Activated CD4-positive, alpha-beta T cell treated with anti-CD3 and anti-CD28 coated beads, Interleukin-2, amount 50 U/mL, for 48 hours (primary cell): ENCODE data around the gene MAGI2.

Experiments
- DNase-seq, 2 experiments: peaks; one replicate each; pipeline ENCODE4 v3.0.0-alpha.2; 2020

Gene MAGI2

DNA sequence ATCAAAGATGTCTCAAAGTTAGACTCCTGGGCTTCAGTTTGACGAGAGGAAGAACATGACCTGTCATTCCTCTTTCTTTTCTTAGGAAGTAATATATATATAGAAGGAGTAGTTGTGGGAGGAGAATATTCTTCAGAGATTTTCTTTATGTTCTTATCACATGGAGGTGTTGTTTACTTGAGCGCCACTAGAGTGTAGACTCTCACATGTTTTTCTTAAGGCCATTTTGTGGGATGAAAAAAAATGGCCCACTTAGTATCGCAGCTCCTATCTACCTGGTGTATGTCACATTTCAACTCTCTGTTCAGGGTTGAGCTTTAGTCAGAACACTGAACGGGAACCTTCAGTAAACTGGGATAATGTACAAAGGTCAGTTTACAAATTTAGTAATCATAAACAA, 1009.7 kb downstream of the MAGI2 start:
- DNase-seq: no peak

- no peak for DNase-seq
Observed at GRCh38 chr7:78441737-78442136, 1011.7 kb downstream of the MAGI2 start.

GRCh38 chr7:78438433-78438832, 1015.0 kb downstream of the MAGI2 start:
- DNase-seq: no peak

DNA sequence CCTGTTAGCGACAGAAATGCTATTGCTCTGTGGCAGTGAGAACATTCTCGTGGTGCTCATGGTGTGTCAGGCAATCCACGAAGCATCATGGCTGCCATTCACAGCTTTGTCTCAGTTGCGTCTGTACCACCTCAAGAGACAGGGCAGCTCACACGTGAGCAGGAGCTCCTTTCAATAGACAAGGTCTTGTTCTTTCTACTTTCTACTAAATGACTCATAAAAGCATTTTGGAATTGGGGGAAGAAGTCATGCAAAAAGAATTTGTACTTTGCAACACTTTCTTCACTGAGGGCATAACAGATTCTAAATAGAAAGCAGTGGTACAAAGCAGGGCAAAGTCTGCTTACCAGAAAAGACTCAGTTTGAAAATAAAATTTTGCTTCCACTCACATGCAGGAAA, 1016.3 kb downstream of the MAGI2 start:
- DNase-seq: no peak

- DNase-seq: no peak
Observed at GRCh38 chr7:78435355-78435754, 1018.1 kb downstream of the MAGI2 start.

DNA sequence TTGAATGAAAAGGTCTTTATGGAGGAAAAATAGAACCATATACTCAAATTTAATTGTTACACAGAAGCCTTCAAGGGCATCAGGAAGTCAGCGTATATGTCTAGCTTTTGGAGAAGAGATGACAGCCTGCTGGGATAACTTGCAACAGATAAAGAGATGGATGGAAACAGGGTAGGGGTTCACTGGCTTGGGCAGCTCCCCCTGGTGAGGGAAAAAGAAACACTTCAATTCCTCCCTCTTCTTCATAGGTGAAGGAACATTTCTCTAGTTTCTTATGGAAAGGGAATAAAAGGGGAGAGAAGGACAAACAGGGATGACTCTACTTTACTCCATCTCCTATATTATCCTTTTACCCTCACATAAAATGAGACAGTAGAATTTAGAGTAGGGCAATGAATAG, 1019.2 kb downstream of the MAGI2 start:
- no peak for DNase-seq

- no peak for DNase-seq
Observed at GRCh38 chr7:78433421-78433820, 1020.0 kb downstream of the MAGI2 start.

GRCh38 chr7:78429878-78430277, 1023.6 kb downstream of the MAGI2 start:
- DNase-seq: no peak

DNA sequence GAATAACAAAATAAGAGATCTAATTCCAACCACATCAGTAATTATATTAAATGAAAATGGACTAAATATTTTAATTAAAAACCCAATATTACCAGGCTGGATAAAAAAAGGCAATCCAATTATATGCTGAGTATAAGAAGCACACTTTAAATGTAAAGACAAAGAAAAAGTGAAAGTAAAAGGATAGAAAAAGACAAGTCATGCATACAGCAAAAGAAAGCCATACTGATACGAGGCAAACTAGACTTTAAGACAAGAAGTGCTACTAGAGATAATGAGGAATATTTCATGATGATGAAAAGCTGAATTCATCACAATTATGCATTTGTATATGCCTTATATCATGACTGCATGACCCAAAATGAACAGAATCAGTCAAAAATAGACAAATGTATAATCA, 1026.3 kb downstream of the MAGI2 start:
- no peak for DNase-seq

DNA sequence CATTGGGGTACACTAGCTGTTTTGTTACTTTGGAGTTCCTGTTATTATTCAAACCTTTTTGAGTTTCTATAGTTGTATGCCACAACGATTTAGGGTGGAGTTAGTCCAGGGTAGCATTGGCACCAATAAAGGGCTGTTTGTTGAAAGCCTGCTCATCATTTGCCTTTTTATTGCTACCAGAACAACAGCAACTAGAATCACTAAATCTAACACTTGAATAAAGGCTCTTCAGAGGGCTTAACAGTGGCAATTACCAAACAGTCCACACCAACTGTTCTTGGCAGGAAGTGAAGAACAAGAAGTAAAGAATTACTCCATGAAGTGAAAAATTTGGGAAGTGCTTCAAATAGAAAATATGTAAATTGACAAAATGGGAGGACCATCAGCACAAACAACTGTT, 1033.5 kb downstream of the MAGI2 start:
- DNase-seq: no peak

- no peak for DNase-seq
Observed at GRCh38 chr7:78417180-78417853, 1036.2 kb downstream of the MAGI2 start.

- DNase-seq: no peak
Observed at GRCh38 chr7:78413568-78413967, 1039.9 kb downstream of the MAGI2 start.

DNA sequence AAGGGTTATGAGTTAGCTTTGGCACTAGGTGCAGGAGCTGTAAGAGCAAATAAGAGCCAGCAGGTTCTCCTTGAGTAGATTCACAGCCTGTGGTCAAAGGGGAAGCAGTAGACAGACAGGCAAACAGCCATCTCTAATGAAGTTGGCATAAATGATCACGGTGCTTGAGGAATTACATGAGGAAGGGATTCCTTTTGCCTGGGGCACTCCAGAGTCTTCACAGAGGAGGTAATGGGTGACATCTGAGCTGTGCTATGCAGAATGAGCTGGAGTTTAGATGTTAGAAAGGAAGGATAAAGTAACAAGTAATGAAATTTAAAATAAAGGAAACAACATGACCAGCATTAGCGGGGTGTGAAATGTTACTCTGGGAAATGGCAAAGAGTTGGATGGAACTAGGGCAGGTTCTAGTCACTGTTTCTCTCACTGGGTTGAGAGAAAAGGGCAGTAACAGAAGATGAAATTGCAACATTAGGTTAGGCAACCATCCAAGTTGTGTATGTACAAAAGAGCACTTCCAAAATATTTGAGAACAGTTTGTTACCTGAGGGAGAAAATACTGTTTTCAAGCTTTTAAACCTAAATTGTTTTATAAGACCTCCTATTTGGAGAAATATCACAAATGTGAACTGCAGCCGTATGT, 1041.1 kb downstream of the MAGI2 start:
- DNase-seq: no peak

DNA sequence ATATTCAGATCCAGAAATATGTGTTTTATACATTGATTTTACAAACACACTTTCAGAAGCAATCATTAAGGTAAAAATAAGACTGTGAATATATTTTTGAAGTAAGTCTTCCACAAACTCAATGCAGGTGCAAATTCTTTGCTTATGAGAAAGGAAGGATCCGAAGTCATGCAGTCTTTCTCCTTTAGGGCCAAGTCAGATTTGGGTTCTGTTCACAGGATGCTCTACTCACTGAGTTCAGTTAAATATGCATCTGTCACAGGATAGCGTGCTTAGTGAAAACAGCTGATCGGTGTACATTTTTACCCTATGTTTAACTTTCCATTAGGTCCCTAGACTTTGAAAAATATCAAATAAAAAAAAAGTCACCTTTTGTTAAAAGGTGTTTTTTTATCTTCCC, 1046.4 kb downstream of the MAGI2 start:
- DNase-seq: no peak

- DNase-seq: no peak
Observed at GRCh38 chr7:78406531-78406930, 1046.9 kb downstream of the MAGI2 start.

- DNase-seq: no peak
Observed at GRCh38 chr7:78402096-78402495, 1051.4 kb downstream of the MAGI2 start.

DNA sequence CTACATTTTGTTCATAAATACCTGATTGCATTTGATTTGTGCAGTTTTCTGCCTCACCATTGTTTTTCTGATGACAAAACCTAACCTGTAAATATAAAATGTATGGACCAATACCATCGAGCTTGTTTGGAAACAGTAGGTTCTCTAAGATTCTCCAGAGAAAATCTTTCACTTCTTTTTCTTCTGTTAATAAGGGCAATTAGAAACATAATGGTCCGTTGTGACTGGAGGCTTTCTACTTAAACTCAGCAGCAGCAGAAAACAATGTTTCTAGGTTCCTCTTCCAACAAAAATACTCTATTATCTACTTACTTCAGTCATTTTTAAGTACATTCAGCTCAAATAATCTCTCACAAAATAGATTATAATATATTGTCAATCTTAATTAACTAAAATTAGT, 1053.4 kb downstream of the MAGI2 start:
- no peak for DNase-seq

DNA sequence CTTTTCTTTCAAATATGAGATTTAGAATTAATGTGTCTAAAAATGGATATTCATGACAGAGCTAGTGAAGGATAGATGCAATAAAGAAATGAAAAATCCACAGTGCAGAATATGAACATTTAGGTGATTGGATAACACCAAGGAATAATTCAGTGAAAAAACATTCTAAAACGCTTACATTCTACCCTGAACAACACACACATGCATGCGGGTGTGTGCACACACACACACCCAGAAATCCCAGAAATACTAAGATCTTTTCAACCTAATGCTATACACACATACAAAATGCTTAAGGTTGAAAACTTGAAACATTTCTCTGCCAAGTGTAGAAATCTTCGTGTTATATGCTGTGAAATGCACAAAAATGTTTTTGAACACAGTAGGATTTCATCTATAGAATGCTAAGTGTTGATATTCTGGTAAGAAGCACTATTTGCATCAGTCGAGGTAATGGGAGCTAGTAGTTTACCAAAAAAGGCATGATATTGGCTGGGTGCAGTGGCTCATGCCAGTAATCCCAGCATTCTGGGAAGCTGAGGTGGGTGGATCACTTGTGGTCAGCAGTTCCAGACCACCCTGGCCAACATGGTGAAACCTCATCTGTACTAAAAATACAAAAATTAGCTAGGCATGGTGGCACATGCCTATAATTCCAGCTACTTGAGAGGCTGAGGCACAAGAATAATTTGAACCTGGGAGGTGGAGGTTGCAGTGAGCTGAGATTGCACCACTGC, 1054.3 kb downstream of the MAGI2 start:
- DNase-seq: no peak

DNA sequence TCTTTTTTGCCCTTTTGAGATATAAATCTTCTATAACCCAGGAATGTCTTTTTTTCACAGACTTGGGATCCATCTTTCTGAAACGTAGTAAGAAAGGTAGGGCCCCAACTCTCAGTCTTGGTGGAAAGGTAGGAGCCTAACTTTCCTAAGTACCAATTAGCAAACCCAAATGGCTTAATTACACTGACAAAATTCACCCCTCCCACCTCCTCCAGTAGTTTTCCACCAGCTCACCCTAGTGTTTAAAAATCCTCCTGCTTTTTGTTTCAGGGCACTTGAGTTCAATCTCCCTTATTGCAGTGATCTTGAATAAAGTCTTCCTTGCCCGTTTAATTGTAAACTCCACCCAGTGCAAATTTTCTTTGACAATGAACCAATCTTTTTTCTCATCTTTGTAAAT, 1054.9 kb downstream of the MAGI2 start:
- DNase-seq: no peak

GRCh38 chr7:78398081-78398480, 1055.4 kb downstream of the MAGI2 start:
- DNase-seq: no peak

DNA sequence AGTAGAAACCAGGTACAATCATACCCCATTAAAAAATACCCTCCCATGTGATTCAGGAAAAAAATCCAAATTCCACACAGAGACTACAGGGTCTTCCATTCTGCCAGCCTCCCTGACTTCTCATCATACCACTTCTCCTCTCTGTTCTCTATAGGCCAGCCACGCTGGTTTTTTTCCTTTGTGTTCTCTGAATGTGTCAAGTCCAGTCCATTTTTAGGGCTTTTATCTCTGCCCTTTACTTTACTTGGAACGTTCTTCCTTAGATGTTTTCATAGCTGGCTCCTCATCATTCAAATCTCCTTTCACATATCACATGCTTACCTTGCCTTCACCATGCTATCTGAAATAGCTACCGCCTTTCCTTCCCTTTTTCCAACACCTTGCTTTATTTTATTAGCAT, 1057.3 kb downstream of the MAGI2 start:
- no peak for DNase-seq

DNA sequence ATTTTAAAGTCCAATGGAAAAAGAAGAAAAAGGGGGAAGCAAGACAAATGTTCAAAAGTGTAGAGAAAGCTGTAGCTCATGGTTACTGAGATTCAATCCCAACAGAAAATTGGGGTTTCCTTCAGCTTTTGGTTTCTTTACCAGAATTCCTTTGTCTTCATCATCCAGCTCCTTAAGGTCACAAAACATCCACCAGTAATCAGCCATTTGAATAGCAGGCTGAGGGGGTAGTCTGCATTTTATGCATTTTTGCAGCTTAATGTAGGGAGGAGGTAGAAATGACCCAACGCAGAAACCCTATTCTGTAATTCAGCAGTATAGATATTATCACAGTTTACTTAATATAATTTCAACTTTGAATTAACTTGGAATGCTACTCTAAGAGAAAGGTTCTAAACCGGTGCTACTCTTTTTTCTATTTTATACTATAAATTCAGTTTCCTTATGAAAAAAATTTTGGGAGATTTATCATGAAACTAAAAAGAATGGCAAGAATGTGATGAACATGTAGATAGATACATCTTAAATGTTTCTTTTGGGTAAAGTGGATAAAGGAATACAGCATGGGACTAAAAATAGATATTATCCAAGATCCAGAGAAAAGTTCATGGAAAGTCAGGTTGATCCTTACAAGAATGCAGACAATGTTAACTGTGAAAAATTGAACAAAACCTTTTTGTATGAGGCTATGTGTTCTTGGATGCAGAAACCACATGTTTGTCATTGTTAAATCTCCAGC, 1058.0 kb downstream of the MAGI2 start:
- DNase-seq: no peak

DNA sequence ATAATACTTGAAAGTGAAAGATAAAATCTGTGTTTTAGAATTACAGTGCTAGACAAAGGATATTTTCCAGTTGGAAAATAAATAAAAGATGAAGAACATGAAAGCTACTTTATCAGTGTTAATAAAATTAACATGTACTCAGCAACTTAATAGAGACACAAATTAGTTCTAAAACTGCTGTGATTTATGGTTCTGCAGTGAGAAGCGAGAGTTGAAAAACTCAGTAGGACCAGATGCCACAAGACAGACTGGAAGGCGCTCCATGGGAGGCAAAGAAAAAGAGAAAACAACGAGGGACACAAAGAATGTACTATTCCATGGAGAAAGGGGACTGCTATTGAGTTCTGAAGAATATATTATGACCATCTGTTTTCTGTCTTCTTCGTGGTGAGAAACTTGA, 1064.4 kb downstream of the MAGI2 start:
- DNase-seq: no peak

- DNase-seq: no peak
Observed at GRCh38 chr7:78386520-78386919, 1066.9 kb downstream of the MAGI2 start.
